ENCODE results near the gene SGK1.
A peak's percentile ranks its signal among the peaks of the same experiment; 100 is the strongest.
"Not testable (repeated sequence)": the region's sequence is repeated elsewhere in the genome, so short reads cannot be mapped to it uniquely, and the experiment has no call there.

SGK1 gene

DNA sequence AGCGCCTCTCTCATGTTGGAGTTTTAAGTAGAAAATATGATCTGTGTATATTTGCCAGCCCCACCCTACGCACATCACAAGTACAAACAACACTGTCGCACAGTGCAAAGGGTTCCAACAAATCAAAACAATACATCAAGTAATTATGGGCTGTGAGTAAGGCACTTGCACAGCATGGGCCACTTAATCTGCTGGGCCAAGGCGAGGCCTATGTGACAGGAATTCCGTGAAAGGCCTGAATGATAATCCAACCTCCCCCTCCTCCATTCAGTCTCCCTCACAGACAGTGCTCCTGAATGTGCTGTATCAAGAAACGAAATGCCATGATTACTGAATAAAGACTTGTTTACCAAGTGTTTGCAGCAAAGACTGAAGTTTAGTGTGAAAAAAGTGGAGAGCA lies 135.4 kb downstream of the SGK1 start:
- CTCF ChIA-PET: interaction anchor here (3.5 kb wide), 1 partner anchor 459 kb away, joined by 11 read pairs; no protein-coding TSS in a partner anchor
- H3K9me3 ChIP-seq (ENCODE audit: control insufficient read depth, insufficient read depth, low read depth, low read length): no peaks in the 10 kb centered on the region
- H3K4me3 ChIP-seq (ENCODE audit: low read depth, low read length): no peak overlapping the region
- no peak overlapping the region for H3K27ac ChIP-seq (ENCODE audit: extremely low read depth, low read depth, low read length)
- POLR2A ChIA-PET: interaction anchor here (0.7 kb wide), 1 partner anchor 639 kb away, joined by 3 read pairs; no protein-coding TSS in a partner anchor
- peak; percentile 63; the same call in 1 of the 2 replicates for TF ChIP-seq ZBTB8A (tag by site-specific recombination; IDR thresholded peaks at IDR 0.05)
- peak; percentile 69; the same call in 1 of the 2 replicates for TF ChIP-seq GFI1B (tag by site-specific recombination; IDR thresholded peaks at IDR 0.05)
- TF ChIP-seq ZEB2 (tag by site-specific recombination; IDR thresholded peaks at IDR 0.05): peak; percentile 65
- no peak for TF ChIP-seq ZNF792 (tag by site-specific recombination; IDR thresholded peaks at IDR 0.05)
- TF ChIP-seq ZNF776 (tag by site-specific recombination; IDR thresholded peaks at IDR 0.05; ENCODE audit: borderline replicate concordance): no peak
- 0 out of 2 replicates have a peak, but pooled peaks have one; percentile 12 for TF ChIP-seq KLF1 (tag by site-specific recombination; IDR thresholded peaks at IDR 0.05)
- TF ChIP-seq, protein P1, sequence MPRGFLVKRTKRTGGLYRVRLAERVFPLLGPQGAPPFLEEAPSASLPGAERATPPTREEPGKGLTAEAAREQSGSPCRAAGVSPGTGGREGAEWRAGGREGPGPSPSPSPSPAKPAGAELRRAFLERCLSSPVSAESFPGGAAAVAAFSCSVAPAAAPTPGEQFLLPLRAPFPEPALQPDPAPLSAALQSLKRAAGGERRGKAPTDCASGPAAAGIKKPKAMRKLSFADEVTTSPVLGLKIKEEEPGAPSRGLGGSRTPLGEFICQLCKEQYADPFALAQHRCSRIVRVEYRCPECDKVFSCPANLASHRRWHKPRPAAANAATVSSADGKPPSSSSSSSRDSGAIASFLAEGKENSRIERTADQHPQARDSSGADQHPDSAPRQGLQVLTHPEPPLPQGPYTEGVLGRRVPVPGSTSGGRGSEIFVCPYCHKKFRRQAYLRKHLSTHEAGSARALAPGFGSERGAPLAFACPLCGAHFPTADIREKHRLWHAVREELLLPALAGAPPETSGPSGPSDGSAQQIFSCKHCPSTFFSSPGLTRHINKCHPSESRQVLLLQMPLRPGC (tag by site-specific recombination; IDR thresholded peaks at IDR 0.05): 0 out of 2 replicates have a peak, but pooled peaks have one; percentile 31
- TF ChIP-seq ZBTB21 (tag by site-specific recombination; IDR thresholded peaks at IDR 0.05): 0 out of 2 replicates have a peak, but pooled peaks have one; percentile 23
- 0 out of 2 replicates have a peak, but pooled peaks have one; percentile 19 for TF ChIP-seq ZBTB17 (tag by site-specific recombination; IDR thresholded peaks at IDR 0.05)
- 0 out of 2 replicates have a peak, but pooled peaks have one; percentile 8 for TF ChIP-seq ZNF146 (tag by site-specific recombination; IDR thresholded peaks at IDR 0.05)
- TF ChIP-seq ZNF629 (tag by site-specific recombination; IDR thresholded peaks at IDR 0.05): peak; percentile 45; the same call in 1 of the 2 replicates
- TF ChIP-seq PATZ1 (tag by site-specific recombination; IDR thresholded peaks at IDR 0.05): no peak
- TF ChIP-seq GLI2 (tag by site-specific recombination; IDR thresholded peaks at IDR 0.05; ENCODE audit: borderline replicate concordance, low read depth): peak; percentile 19; the same call in 1 of the 2 replicates
- 0 out of 2 replicates have a peak, but pooled peaks have one; percentile 30 for TF ChIP-seq ZFP69B (tag by site-specific recombination; IDR thresholded peaks at IDR 0.05)
- no peak for TF ChIP-seq ZSCAN23 (tag by site-specific recombination; IDR thresholded peaks at IDR 0.05)
- 0 out of 2 replicates have a peak, but pooled peaks have one; percentile 34 for TF ChIP-seq PRDM6 (tag by site-specific recombination; IDR thresholded peaks at IDR 0.05)
- TF ChIP-seq ZNF302 (tag by site-specific recombination; IDR thresholded peaks at IDR 0.05; ENCODE audit: low read depth): no peak
- TF ChIP-seq ZIC2 (tag by site-specific recombination; IDR thresholded peaks at IDR 0.05): peak; percentile 77
- TF ChIP-seq SP7 (tag by site-specific recombination; IDR thresholded peaks at IDR 0.05): peak; percentile 92
- no peak for TF ChIP-seq ZNF140 (tag by site-specific recombination; IDR thresholded peaks at IDR 0.05)
- TF ChIP-seq WT1 (tag by site-specific recombination; IDR thresholded peaks at IDR 0.05): 0 out of 2 replicates have a peak, but pooled peaks have one; percentile 17
- TF ChIP-seq ZNF350 (tag by site-specific recombination; IDR thresholded peaks at IDR 0.05): no peak
- TF ChIP-seq TCF7L2 (IDR thresholded peaks at IDR 0.05; ENCODE audit: borderline replicate concordance, low read depth, low read length): peak; percentile 40; the same call in 1 of the 2 replicates
- no peak for TF ChIP-seq ZNF677 (tag by site-specific recombination; IDR thresholded peaks at IDR 0.05)
- peak; percentile 74; the same call in 1 of the 2 replicates for TF ChIP-seq TRIM28 (IDR thresholded peaks at IDR 0.05; ENCODE audit: borderline replicate concordance, low read length)
- TF ChIP-seq ZNF600 (tag by site-specific recombination; IDR thresholded peaks at IDR 0.05): peak; percentile 37; the same call in 1 of the 2 replicates
- H3K36me3 ChIP-seq (ENCODE audit: control insufficient read depth in 2 of 2, insufficient read depth in 1 of 2, low read length in 2 of 2): no peaks in the 10 kb centered on the region
- peaks cover 4% of the 10 kb centered on the region; the same call in 1 of the 2 replicates for H3K4me1 ChIP-seq (ENCODE audit: control insufficient read depth, insufficient read depth, low read length)

GRCh38 chr6:134181726-134182125 lies 136.2 kb downstream of the SGK1 start:
- ChIA-PET CTCF (interaction anchor here (1.1 to 3.5 kb wide), 3 partner anchors 25 to 460 kb away, joined by 4 to 11 read pairs (median 7); no protein-coding TSS in a partner anchor), POLR2A (interaction anchor here (0.7 kb wide), 1 partner anchor 640 kb away, joined by 3 read pairs; no protein-coding TSS in a partner anchor)
- not testable (repeated sequence) for H3K9me3 ChIP-seq (ENCODE audit: control insufficient read depth, insufficient read depth, low read depth, low read length); H3K36me3 ChIP-seq (ENCODE audit: control insufficient read depth in 2 of 2, insufficient read depth in 1 of 2, low read length in 2 of 2); H3K27ac ChIP-seq (ENCODE audit: extremely low read depth, low read depth, low read length); H3K4me1 ChIP-seq (ENCODE audit: control insufficient read depth, insufficient read depth, low read length); H3K4me3 ChIP-seq (ENCODE audit: low read depth, low read length)

Measured in HEK293 (cell line).